ENCODE results near the gene PILRA. TPM values are rescaled to one million over a fixed set of nuclear protein-coding genes. Genes with fewer than 3 reads are reported as not detected.

The PILRA gene
- polyA plus RNA-seq, 1 of the 3 experiments (the other 2 are of a cell fraction), result 0.89 TPM

DNA sequence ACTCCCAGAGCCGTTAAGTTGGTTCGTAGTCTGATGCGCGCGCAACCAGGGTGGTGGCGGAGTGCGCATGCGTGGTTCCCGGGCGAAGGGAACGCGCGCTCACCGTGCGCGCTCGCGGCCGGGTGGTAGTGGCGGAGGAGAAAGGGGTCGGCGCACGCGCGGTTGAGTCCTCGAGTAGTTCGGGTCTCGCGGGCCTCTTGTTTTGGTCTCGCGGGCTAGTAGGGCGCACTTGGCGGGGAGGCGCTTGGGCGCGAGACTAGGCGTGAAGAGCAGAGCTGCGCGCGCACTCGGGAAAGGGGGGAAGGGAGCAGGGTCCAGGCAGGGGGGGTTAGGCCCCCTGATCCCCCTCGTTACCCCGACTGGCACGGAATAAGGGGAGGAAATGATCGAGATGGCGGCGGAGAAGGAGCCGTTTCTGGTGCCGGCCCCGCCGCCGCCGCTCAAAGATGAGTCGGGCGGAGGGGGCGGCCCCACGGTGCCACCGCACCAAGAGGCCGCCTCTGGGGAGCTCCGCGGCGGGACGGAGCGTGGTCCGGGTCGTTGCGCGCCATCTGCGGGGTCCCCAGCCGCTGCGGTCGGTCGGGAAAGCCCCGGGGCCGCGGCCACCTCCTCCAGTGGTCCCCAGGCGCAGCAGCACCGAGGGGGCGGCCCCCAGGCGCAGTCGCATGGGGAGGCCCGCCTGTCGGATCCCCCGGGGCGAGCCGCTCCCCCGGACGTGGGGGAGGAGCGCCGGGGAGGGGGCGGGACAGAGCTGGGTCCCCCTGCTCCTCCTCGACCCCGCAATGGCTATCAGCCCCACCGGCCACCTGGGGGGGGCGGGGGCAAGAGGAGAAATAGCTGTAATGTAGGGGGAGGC lies 56.6 kb downstream of the PILRA start, which contains the start of gene MEPCE:
TSS of gene MEPCE (plus strand) at position 195 of the 856 bp plus-strand sequence. CDS start at position 383, 188 bp downstream.
- Histone ChIP-seq H3K36me3 (replicated peaks in 1 of 2; ENCODE audit: control insufficient read depth in 1 of 2, insufficient read depth in 2 of 2, low read length in 1 of 2) (peaks cover 36 to 39% of the 10 kb centered on the region in 2 experiments), H3K4me3 (ENCODE audit: low read depth in 2 of 2, low read length in 1 of 2) (peak within 1 kb of the TSS; percentile 78 to 95), H4K20me1 (ENCODE audit: insufficient read depth) (peaks cover 13% of the 10 kb centered on the region), H3K9me2 (no peaks in the 10 kb centered on the region), H3K27me3 (ENCODE audit: insufficient read depth) (no peaks in the 10 kb centered on the region), H3K79me2 (ENCODE audit: insufficient read depth) (peaks cover 53% of the 10 kb centered on the region), H3K9me3 (no peaks in the 10 kb centered on the region), H3K9ac (peak within 1 kb of the TSS; percentile 99), H2AFZ (ENCODE audit: low read depth) (no peak within 1 kb of the TSS), H3F3A (replicated peaks; ENCODE audit: insufficient read depth) (peaks cover 22% of the 10 kb centered on the region), H3K27ac (ENCODE audit: low read depth in 2 of 2, low read length in 1 of 2) (peak within 1 kb of the TSS; percentile 99 to 100), H3K4me2 (peak within 1 kb of the TSS; percentile 97), H3K4me1 (ENCODE audit: control insufficient read depth in 1 of 2, insufficient read depth in 2 of 2, low read depth in 1 of 2, low read length in 1 of 2) (peaks cover 23 to 44% of the 10 kb centered on the region in 2 experiments; a peak in 3 of 4 replicates)
- POLR2A ChIA-PET, result interaction anchor here (0.6 to 3.3 kb wide), 20 partner anchors 10 to 1606 kb away, joined by 3 to 12 read pairs (median 4); partner anchors contain the start of genes ACTL6B, AP4M1, COPS6 and MCM7
- peak; percentile 99 for DNase-seq
- WGBS (ENCODE audit: low lambda C conversion rate), result 2% methylated on average over 48 of the region's 95 CpGs
- CTCF ChIA-PET, result interaction anchor here (0.7 to 3.2 kb wide), 11 partner anchors 21 to 402 kb away, joined by 3 to 23 read pairs (median 3); partner anchors contain the start of genes NYAP1 and POP7
- TF ChIP-seq RFX5 (IDR thresholded peaks at IDR 0.05; ENCODE audit: low read length), result no peak
- TF ChIP-seq SMC3 (IDR thresholded peaks at IDR 0.05; ENCODE audit: low read depth, low read length), result no peak
- TF ChIP-seq MXI1 (IDR thresholded peaks at IDR 0.05; ENCODE audit: low read depth, low read length), result peak; percentile 43; the same call in 1 of the 2 replicates
- TF ChIP-seq, protein P1, sequence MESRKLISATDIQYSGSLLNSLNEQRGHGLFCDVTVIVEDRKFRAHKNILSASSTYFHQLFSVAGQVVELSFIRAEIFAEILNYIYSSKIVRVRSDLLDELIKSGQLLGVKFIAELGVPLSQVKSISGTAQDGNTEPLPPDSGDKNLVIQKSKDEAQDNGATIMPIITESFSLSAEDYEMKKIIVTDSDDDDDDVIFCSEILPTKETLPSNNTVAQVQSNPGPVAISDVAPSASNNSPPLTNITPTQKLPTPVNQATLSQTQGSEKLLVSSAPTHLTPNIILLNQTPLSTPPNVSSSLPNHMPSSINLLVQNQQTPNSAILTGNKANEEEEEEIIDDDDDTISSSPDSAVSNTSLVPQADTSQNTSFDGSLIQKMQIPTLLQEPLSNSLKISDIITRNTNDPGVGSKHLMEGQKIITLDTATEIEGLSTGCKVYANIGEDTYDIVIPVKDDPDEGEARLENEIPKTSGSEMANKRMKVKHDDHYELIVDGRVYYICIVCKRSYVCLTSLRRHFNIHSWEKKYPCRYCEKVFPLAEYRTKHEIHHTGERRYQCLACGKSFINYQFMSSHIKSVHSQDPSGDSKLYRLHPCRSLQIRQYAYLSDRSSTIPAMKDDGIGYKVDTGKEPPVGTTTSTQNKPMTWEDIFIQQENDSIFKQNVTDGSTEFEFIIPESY (IDR thresholded peaks at IDR 0.05; ENCODE audit: borderline replicate concordance, low read depth), result peak; percentile 94
- TF ChIP-seq CHD2 (IDR thresholded peaks at IDR 0.05; ENCODE audit: low read length, partially characterized antibody), result peak; percentile 98
- 0 out of 2 replicates have a peak, but pooled peaks have one; percentile 9 for TF ChIP-seq ELF1 (IDR thresholded peaks at IDR 0.05)
- TF ChIP-seq SIN3A (IDR thresholded peaks at IDR 0.05; ENCODE audit: borderline replicate concordance, low read depth, low read length), result peak; percentile 82; the same call in 1 of the 2 replicates
- TF ChIP-seq EZH2phosphoT487 (IDR thresholded peaks at IDR 0.05; ENCODE audit: borderline replicate concordance, low read depth), result no peak
- 0 out of 2 replicates have a peak, but pooled peaks have one; percentile 47 for TF ChIP-seq TAF1 (IDR thresholded peaks at IDR 0.05; ENCODE audit: borderline replicate concordance, low read depth, low read length)
- TF ChIP-seq POLR2AphosphoS5 (IDR thresholded peaks at IDR 0.05; ENCODE audit: low read depth, low read length), result peak; percentile 7; the same call in 1 of the 2 replicates
- no peak for TF ChIP-seq TEAD4 (IDR thresholded peaks at IDR 0.05; ENCODE audit: borderline replicate concordance, insufficient read depth)
- peak in 1 of 2 experiments; percentile 13; a peak in 1 of 4 replicates for TF ChIP-seq EP300 (IDR thresholded peaks at IDR 0.05; ENCODE audit: borderline replicate concordance in 1 of 2, low read depth in 1 of 2, low read length in 1 of 2)
- TF ChIP-seq, protein P2, sequence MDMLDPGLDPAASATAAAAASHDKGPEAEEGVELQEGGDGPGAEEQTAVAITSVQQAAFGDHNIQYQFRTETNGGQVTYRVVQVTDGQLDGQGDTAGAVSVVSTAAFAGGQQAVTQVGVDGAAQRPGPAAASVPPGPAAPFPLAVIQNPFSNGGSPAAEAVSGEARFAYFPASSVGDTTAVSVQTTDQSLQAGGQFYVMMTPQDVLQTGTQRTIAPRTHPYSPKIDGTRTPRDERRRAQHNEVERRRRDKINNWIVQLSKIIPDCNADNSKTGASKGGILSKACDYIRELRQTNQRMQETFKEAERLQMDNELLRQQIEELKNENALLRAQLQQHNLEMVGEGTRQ (IDR thresholded peaks at IDR 0.05; ENCODE audit: borderline replicate concordance, low read depth, low read length), result no peak
- no peak for TF ChIP-seq NFIC (IDR thresholded peaks at IDR 0.05; ENCODE audit: borderline replicate concordance)
- TF ChIP-seq TCF12 (IDR thresholded peaks at IDR 0.05), result 0 out of 2 replicates have a peak, but pooled peaks have one; percentile 5
- TF ChIP-seq NRF1 (IDR thresholded peaks at IDR 0.05; ENCODE audit: low read depth, low read length), result peak; percentile 61
- no peak for TF ChIP-seq GABPA (IDR thresholded peaks at IDR 0.05; ENCODE audit: low read depth)
- 0 out of 2 replicates have a peak, but pooled peaks have one; percentile 27 for TF ChIP-seq YY1 (IDR thresholded peaks at IDR 0.05; ENCODE audit: low read depth)

Measured in SK-N-SH (cell line).